ENCODE results near the gene MFN2.
"Not testable (repeated sequence)": the region's sequence is repeated elsewhere in the genome, so short reads cannot be mapped to it uniquely, and the experiment has no call there.

MFN2 gene

GRCh38 chr1:11999236-11999635, 19.0 kb downstream of the MFN2 start:
- no peak for DNase-seq (ENCODE audit: low spot score)

DNA sequence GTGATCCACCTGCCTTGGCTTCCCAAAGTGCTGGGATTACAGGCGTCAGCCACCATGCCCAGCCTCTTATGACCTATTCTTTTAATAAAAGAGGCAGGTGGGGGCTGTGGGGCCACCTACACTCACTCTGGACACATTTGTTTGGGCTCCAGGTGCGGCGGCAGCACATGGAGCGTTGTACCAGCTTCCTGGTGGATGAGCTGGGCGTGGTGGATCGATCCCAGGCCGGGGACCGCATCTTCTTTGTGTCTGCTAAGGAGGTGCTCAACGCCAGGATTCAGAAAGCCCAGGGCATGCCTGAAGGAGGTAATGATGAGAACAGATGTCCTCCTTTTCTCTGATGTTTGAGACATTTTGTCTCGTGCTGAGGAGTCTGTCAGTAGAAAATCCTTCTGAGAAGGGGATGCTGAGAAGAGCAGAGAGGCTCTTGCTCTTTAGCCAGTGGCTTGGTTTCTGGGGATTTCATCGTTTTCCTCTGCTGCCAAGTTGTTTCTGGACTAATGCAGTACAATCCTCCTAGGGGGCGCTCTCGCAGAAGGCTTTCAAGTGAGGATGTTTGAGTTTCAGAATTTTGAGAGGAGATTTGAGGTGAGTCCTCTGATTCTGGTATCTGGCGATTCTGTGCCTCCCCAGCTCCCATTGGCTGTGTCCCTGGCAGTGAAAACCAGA, 21.1 kb downstream of the MFN2 start:
- peak; percentile 29 for DNase-seq (ENCODE audit: low spot score)

DNA sequence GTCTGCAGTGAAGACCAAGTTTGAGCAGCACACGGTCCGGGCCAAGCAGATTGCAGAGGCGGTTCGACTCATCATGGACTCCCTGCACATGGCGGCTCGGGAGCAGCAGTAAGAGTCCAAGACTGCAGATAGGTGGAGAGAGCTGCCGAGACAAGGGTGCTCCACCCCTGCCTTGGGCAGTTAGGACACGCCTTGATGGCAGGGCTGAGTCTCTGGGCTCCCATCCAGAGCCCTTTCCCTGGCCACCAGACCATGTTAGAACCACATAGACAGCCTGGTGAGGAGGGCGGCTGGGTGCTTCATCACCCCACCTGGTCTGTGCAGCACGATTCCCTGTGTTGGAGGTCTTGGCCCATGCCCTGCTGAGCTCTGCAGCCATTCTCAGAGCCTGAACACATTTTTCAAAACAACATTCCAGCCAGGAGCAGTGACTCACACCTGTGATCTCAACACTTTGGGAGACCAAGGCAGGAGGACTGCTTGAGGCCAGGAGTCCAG, 21.8 kb downstream of the MFN2 start:
- DNase-seq (ENCODE audit: low spot score), result no peak

DNA sequence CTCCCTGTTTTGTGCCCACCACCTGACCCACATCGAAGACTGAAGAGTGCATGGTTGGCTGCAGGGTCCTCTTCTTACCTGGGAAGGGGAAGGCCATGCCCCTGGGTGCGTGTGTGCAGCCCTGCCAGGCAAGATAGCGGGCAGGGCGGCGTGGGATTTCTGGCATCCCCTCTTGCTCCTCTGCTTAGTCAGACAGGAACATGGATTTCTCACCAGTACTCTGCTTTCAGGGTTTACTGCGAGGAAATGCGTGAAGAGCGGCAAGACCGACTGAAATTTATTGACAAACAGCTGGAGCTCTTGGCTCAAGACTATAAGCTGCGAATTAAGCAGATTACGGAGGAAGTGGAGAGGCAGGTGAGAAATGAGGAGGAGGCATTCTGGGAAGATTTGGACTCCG, 23.5 kb downstream of the MFN2 start:
- DNase-seq (ENCODE audit: low spot score), result no peak

GRCh38 chr1:12005488-12006166, 25.4 kb downstream of the MFN2 start:
- no peak for DNase-seq (ENCODE audit: low spot score)

- no peak for DNase-seq (ENCODE audit: low spot score)
Measured at GRCh38 chr1:12006167-12006921, 26.1 kb downstream of the MFN2 start.

- DNase-seq (ENCODE audit: low spot score), result no peak
Measured at GRCh38 chr1:12007204-12007603, 27.0 kb downstream of the MFN2 start.

GRCh38 chr1:12008355-12008754, 28.1 kb downstream of the MFN2 start:
- not testable (repeated sequence) for DNase-seq (ENCODE audit: low spot score)

- DNase-seq (ENCODE audit: low spot score), result no peak
Measured at GRCh38 chr1:12009318-12009947, 29.2 kb downstream of the MFN2 start.

DNA sequence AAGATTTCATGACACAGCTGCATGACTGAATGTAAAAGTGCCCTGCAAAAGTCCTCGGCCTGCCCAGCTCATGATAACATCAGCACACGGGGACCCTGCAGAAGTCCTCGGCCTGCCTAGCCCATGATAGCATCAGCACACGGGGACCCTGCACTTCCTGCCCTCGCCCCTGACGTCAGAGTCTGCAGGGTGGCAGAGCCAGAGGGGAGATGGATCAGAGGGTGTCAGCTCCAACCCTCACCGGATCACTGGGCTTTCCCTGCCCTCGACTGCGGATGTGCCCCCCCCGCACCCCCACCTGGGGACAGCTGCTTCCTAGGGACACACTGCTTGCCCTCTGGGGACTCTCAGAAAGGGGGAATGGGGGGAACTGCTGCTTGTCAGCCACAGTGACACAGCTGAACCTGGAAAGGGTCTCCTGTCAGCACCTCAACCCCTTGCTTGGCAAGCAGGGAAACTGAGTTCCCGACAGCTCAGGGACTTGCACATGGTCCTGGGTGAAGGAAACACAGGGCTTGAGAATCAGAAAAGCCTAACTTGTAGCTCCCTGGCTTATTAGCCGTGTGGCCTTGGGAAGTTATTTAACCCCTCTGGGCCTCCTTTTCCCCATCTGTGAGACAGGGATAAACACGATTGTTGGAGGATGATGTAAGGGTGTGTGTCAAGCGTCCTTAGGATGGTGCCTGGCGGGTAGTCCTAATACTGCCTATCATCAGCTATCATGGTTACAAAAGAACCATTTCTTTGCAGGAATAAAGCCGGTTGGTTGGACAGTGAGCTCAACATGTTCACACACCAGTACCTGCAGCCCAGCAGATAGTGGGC, 30.7 kb downstream of the MFN2 start:
- DNase-seq (ENCODE audit: low spot score), result no peak

DNA sequence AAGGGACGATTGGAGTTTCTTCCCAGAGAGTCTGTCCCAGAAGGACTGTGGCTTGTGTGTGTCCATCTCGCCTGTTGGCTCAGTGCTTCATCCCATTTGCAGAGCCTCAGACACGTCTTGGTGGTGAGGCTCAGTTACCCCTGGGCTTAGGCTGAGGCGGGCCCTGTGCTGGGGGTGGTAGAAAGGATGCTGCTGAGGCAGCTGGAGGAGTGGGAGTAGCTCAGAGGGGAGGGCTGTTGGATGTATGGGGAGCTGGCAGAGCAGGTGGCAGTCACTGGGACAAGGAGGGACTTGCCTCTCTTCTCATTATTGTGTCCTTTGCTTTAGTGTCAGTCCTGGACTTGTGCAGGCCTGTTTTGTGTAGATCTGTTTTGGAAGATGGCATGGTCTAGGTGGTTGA, 31.8 kb downstream of the MFN2 start:
- DNase-seq (ENCODE audit: low spot score), result no peak

GRCh38 chr1:12012560-12013316, 32.5 kb downstream of the MFN2 start:
- DNase-seq (ENCODE audit: low spot score), result no peak

GRCh38 chr1:12014141-12014991, 34.1 kb downstream of the MFN2 start:
- no peak for DNase-seq (ENCODE audit: low spot score)

DNA sequence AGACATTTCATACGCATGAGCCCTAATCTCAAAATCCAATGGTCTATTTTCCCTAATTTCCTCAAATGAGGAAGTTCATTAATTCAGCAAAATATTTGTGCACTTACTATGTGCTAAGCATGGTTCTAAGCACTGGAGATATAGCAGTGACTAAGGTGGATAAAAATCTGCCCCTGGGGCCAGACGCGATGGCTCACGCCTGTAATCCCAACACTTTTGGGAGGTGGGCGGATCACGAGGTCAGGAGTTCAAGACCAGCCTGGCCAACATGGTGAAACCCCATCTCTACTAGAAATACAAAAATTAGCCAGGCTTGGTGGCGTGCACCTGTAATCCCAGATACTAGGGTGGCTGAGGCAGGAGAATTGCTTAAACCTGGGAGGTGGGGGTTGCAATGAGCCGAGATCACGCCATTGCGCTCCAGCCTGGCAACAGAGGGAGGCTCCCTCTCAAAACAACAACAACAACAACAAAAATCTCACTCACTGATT, 34.8 kb downstream of the MFN2 start:
- no peak for DNase-seq (ENCODE audit: low spot score)

GRCh38 chr1:12015499-12015898, 35.3 kb downstream of the MFN2 start:
- DNase-seq (ENCODE audit: low spot score), result no peak

GRCh38 chr1:12016182-12016581, 35.9 kb downstream of the MFN2 start:
- no peak for DNase-seq (ENCODE audit: low spot score)

- no peak for DNase-seq (ENCODE audit: low spot score)
Measured at GRCh38 chr1:12019858-12020509, 39.7 kb downstream of the MFN2 start.

- DNase-seq (ENCODE audit: low spot score), result no peak
Measured at GRCh38 chr1:12021616-12022015, 41.4 kb downstream of the MFN2 start.

- DNase-seq (ENCODE audit: low spot score), result no peak
Measured at GRCh38 chr1:12022036-12022435, 41.8 kb downstream of the MFN2 start.

Measured in kidney capillary endothelial cell (primary cell).